Hepatocyte (in vitro differentiated cells): ENCODE measurements around the gene PVR.

Experiments used
- EZH2 ChIP-seq: fragments of 200-600 bp; sonication (generic); IDR thresholded peaks from 2 replicates; pipeline ENCODE4 v1.6.1; 2016; ENCODE audit warnings: antibody characterized with exemption, mild to moderate bottlenecking, borderline replicate concordance
- EZH2phosphoT487 ChIP-seq: fragments of 200-600 bp; sonication (generic); IDR thresholded peaks from one replicate; pipeline ENCODE4 v1.6.1; 2018; ENCODE audit warnings: antibody characterized with exemption, mild to moderate bottlenecking, low read depth, moderate library complexity; ENCODE audit not compliant: unreplicated experiment, severe bottlenecking
- TF ChIP-seq, protein P1 (sequence below): fragments of 200-600 bp; sonication (generic); IDR thresholded peaks from 2 replicates; pipeline ENCODE4 v1.5.1; 2016; ENCODE audit warnings: antibody characterized with exemption, mild to moderate bottlenecking; ENCODE audit not compliant: poor library complexity

DNA sequence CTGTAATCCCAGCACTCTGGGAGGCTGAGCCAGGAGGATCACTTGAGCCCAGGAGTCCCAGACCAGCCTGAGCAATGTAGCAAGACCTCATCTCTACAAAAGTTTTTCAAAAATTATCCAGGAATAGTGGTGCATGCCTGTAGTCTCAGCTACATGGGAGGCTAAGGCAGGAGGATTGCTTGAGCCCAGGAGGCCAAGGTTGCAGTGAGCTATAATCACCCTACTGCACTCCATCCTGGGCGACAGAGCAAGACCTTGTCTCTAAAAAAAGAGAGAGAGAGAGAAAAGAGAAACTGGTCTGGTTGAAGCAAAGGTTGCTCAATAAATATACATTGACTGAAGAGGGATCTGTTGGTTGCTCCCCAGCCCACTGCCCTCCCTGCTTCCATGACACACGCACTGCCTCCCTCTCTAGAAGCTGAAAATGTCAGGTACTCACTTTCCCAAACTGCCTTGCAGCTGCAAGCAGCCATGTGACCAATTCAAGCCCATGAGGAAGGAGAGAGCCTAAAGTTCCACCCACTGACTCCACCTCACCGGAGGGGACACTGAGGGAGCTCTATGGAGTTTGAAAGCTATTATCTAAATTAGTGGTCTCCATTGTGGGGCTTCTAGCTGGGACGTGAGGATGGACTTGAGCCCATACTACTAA, 69.3 kb downstream of the PVR start:
- TF ChIP-seq, protein P1, sequence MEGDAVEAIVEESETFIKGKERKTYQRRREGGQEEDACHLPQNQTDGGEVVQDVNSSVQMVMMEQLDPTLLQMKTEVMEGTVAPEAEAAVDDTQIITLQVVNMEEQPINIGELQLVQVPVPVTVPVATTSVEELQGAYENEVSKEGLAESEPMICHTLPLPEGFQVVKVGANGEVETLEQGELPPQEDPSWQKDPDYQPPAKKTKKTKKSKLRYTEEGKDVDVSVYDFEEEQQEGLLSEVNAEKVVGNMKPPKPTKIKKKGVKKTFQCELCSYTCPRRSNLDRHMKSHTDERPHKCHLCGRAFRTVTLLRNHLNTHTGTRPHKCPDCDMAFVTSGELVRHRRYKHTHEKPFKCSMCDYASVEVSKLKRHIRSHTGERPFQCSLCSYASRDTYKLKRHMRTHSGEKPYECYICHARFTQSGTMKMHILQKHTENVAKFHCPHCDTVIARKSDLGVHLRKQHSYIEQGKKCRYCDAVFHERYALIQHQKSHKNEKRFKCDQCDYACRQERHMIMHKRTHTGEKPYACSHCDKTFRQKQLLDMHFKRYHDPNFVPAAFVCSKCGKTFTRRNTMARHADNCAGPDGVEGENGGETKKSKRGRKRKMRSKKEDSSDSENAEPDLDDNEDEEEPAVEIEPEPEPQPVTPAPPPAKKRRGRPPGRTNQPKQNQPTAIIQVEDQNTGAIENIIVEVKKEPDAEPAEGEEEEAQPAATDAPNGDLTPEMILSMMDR: no peak
- no peak for TF ChIP-seq EZH2phosphoT487
- TF ChIP-seq EZH2: no peak
